Mesenchymal stem cell (in vitro differentiated cells and primary cell): ENCODE results near the gene RANBP3.

Experiments
- DNase-seq: peaks from one replicate; pipeline ENCODE4 v3.0.0-alpha.2; 2013
- H2AFZ ChIP-seq: one replicate; pipeline ENCODE4 v1.6.1; 2013; ENCODE audit warnings: low read depth, mild to moderate bottlenecking, control low read depth, inconsistent platforms, low read length, moderate library complexity
- H2AK5ac ChIP-seq: 2 replicates; pipeline ENCODE4 v1.6.1; 2013; ENCODE audit warnings: low read length, moderate library complexity, mild to moderate bottlenecking, inconsistent platforms; ENCODE audit not compliant: severe bottlenecking
- H2BK120ac ChIP-seq: one replicate; pipeline ENCODE4 v1.6.1; 2013; ENCODE audit warnings: low read depth, mild to moderate bottlenecking, inconsistent platforms, low read length, moderate library complexity
- H2BK12ac ChIP-seq, 2 experiments: one replicate each; pipeline ENCODE4 v1.6.1; 2013; ENCODE audit warnings: inconsistent platforms in 2 of 2, low read length in 2 of 2, mild to moderate bottlenecking in 2 of 2, moderate library complexity in 2 of 2, control low read depth in 1 of 2
- H2BK15ac ChIP-seq: one replicate; pipeline ENCODE4 v1.6.1; 2013; ENCODE audit warnings: mild to moderate bottlenecking, low read depth, inconsistent platforms; ENCODE audit not compliant: poor library complexity, severe bottlenecking
- H2BK5ac ChIP-seq: 2 replicates; pipeline ENCODE4 v1.6.1; 2013; ENCODE audit warnings: low read depth, mild to moderate bottlenecking, low read length, control low read depth, inconsistent platforms; ENCODE audit not compliant: poor library complexity, severe bottlenecking
- H3K14ac ChIP-seq, 2 experiments: one replicate each; pipeline ENCODE4 v1.6.1; 2013; ENCODE audit warnings: inconsistent platforms in 2 of 2, low read length in 2 of 2, control low read depth in 1 of 2, mild to moderate bottlenecking in 1 of 2, moderate library complexity in 1 of 2
- H3K18ac ChIP-seq, 2 experiments: one replicate each; pipeline ENCODE4 v1.6.1; 2013; ENCODE audit warnings: inconsistent platforms in 2 of 2, low read length in 2 of 2, control low read depth in 1 of 2, low read depth in 1 of 2, mild to moderate bottlenecking in 1 of 2
- H3K23ac ChIP-seq, 2 experiments: one replicate each; pipeline ENCODE4 v1.6.1; 2013; ENCODE audit warnings: inconsistent platforms in 2 of 2, low read length in 2 of 2, mild to moderate bottlenecking in 2 of 2, moderate library complexity in 2 of 2, control low read depth in 1 of 2
- H3K27ac ChIP-seq: 2 replicates; pipeline ENCODE4 v1.5.1; 2013; ENCODE audit warnings: mild to moderate bottlenecking, moderate library complexity, low read length, control low read depth, inconsistent platforms; ENCODE audit not compliant: poor library complexity, severe bottlenecking
- H3K27me3 ChIP-seq, 2 experiments: 2 replicates each; pipeline versions ENCODE4 v1.6.1 to v1.7.0; 2013; ENCODE audit warnings: low read length in 2 of 2, mild to moderate bottlenecking in 2 of 2, moderate library complexity in 2 of 2, control low read depth in 1 of 2, inconsistent platforms in 1 of 2; ENCODE audit not compliant: control insufficient read depth in 1 of 2, insufficient read depth in 1 of 2
- H3K36me3 ChIP-seq, 2 experiments: 2 replicates each; pipeline versions ENCODE4 v1.6.1 to v1.7.0; 2013; ENCODE audit warnings: low read length in 2 of 2, control low read depth in 1 of 2, inconsistent platforms in 1 of 2, low read depth in 1 of 2, mild to moderate bottlenecking in 1 of 2; ENCODE audit not compliant: insufficient read depth in 2 of 2, control insufficient read depth in 1 of 2
- H3K4ac ChIP-seq, 2 experiments: one replicate each; pipeline ENCODE4 v1.6.1; 2013; ENCODE audit warnings: inconsistent platforms in 2 of 2, low read length in 2 of 2, mild to moderate bottlenecking in 2 of 2, moderate library complexity in 2 of 2, control low read depth in 1 of 2, low read depth in 1 of 2
- H3K4me1 ChIP-seq: 2 replicates; pipeline ENCODE4 v1.6.1; 2013; ENCODE audit warnings: low read depth, low read length, control low read depth; ENCODE audit not compliant: control insufficient read depth, insufficient read depth
- H3K4me2 ChIP-seq: 2 replicates; pipeline ENCODE4 v1.6.1; 2013; ENCODE audit warnings: low read length, mild to moderate bottlenecking, inconsistent platforms; ENCODE audit not compliant: poor library complexity, severe bottlenecking
- H3K4me3 ChIP-seq, 2 experiments: 2 replicates each; pipeline versions ENCODE4 v1.5.1 to v1.7.0; 2013; ENCODE audit warnings: low read length in 2 of 2, mild to moderate bottlenecking in 2 of 2, control low read depth in 1 of 2, low read depth in 1 of 2; ENCODE audit not compliant: insufficient read depth in 1 of 2
- H3K79me1 ChIP-seq: replicated peaks from 2 replicates; pipeline ENCODE4 v1.6.1; 2013; ENCODE audit warnings: mild to moderate bottlenecking, control low read depth, low read length, inconsistent platforms; ENCODE audit not compliant: poor library complexity, severe bottlenecking
- H3K9ac ChIP-seq: 2 replicates; pipeline ENCODE4 v1.7.0; 2013; ENCODE audit warnings: mild to moderate bottlenecking, low read length, moderate library complexity
- H3K9me3 ChIP-seq: 2 replicates; pipeline ENCODE4 v1.7.0; 2013; ENCODE audit warnings: mild to moderate bottlenecking, low read length; ENCODE audit not compliant: control insufficient read depth
- H4K8ac ChIP-seq: one replicate; pipeline ENCODE4 v1.6.1; 2013; ENCODE audit warnings: inconsistent platforms, mild to moderate bottlenecking, low read length, moderate library complexity
- H4K91ac ChIP-seq: one replicate; pipeline ENCODE4 v1.6.1; 2013; ENCODE audit warnings: mild to moderate bottlenecking, low read length, inconsistent platforms
- WGBS: methylation state at CpG from one replicate; pipeline ENCODE4 v1.1.7; 2013; ENCODE audit warnings: mixed read lengths; 5-methylcytosine and 5-hydroxymethylcytosine counted together

RANBP3 gene

GRCh38 chr19:5993201-5993600, 15.3 kb upstream of the RANBP3 start:
- no peak overlapping the region for H3K27ac ChIP-seq
- no peak overlapping the region for H2BK15ac ChIP-seq
- WGBS: 96% methylated on average over 12 of the region's 13 CpGs

GRCh38 chr19:5992756-5993155, 14.8 kb upstream of the RANBP3 start:
- no peak overlapping the region for H3K4ac ChIP-seq
- no peak overlapping the region for H3K18ac ChIP-seq
- H2AK5ac ChIP-seq: no peak overlapping the region
- no peak overlapping the region for H2BK120ac ChIP-seq
- H3K14ac ChIP-seq: no peak overlapping the region
- no peak overlapping the region for H3K27ac ChIP-seq
- 86% methylated on average over 10 of the region's 11 CpGs for WGBS
- no peaks in the 10 kb centered on the region for H3K9me3 ChIP-seq
- no peak overlapping the region for H4K8ac ChIP-seq
- peaks cover 2% of the 10 kb centered on the region for H3K4me1 ChIP-seq
- H2BK5ac ChIP-seq: no peak overlapping the region
- H3K79me1 ChIP-seq: no peaks in the 10 kb centered on the region
- DNase-seq: no peak
- no peaks in the 10 kb centered on the region for H3K27me3 ChIP-seq
- no peak overlapping the region for H2BK15ac ChIP-seq
- H3K4me2 ChIP-seq: no peak overlapping the region
- H4K91ac ChIP-seq: no peak overlapping the region
- no peak overlapping the region for H2AFZ ChIP-seq
- no peak overlapping the region for H3K9ac ChIP-seq
- H3K4me3 ChIP-seq: no peak overlapping the region
- peaks cover 21 to 47% of the 10 kb centered on the region in 2 experiments for H3K36me3 ChIP-seq
- no peak overlapping the region for H3K23ac ChIP-seq
- peak overlapping the region in 1 of 2 experiments; percentile 11 for H2BK12ac ChIP-seq

More at GRCh38 chr19:5993201-5993600, 15.3 kb upstream of the RANBP3 start:
- Histone ChIP-seq H4K8ac (no peak overlapping the region), H3K4me3 (no peak overlapping the region), H3K27me3 (no peaks in the 10 kb centered on the region), H3K14ac (no peak overlapping the region), H2BK120ac (no peak overlapping the region), H3K79me1 (no peaks in the 10 kb centered on the region), H3K4ac (no peak overlapping the region), H3K18ac (no peak overlapping the region), H3K9me3 (no peaks in the 10 kb centered on the region), H3K23ac (no peak overlapping the region), H3K9ac (no peak overlapping the region), H3K4me1 (peaks cover 2% of the 10 kb centered on the region), H3K4me2 (no peak overlapping the region), H2BK12ac (no peak overlapping the region), H2AFZ (no peak overlapping the region), H3K36me3 (peaks cover 21 to 48% of the 10 kb centered on the region in 2 experiments), H2BK5ac (no peak overlapping the region), H4K91ac (no peak overlapping the region), H2AK5ac (no peak overlapping the region)
- no peak for DNase-seq

GRCh38 chr19:5991244-5991838, 13.4 kb upstream of the RANBP3 start:
- Histone ChIP-seq H2BK120ac (no peak overlapping the region), H3K27me3 (no peaks in the 10 kb centered on the region), H3K79me1 (no peaks in the 10 kb centered on the region), H3K14ac (no peak overlapping the region), H4K91ac (no peak overlapping the region), H3K27ac (no peak overlapping the region), H2AFZ (no peak overlapping the region), H3K4me2 (no peak overlapping the region), H2BK12ac (no peak overlapping the region), H3K23ac (no peak overlapping the region), H3K4me3 (no peak overlapping the region), H2AK5ac (no peak overlapping the region), H4K8ac (no peak overlapping the region), H3K9me3 (no peaks in the 10 kb centered on the region), H3K9ac (no peak overlapping the region), H2BK5ac (no peak overlapping the region), H3K4ac (no peak overlapping the region), H3K36me3 (peaks cover 11 to 33% of the 10 kb centered on the region in 2 experiments), H2BK15ac (no peak overlapping the region), H3K18ac (no peak overlapping the region), H3K4me1 (peaks cover 4% of the 10 kb centered on the region)
- no peak for DNase-seq
- 92% methylated on average over 8 of the region's 8 CpGs for WGBS

- H3K27me3 ChIP-seq: no peaks in the 10 kb centered on the region
- H3K4me3 ChIP-seq: no peak overlapping the region
- H2AFZ ChIP-seq: no peak overlapping the region
- no peak overlapping the region for H3K14ac ChIP-seq
- H3K79me1 ChIP-seq: no peaks in the 10 kb centered on the region
- H3K4ac ChIP-seq: no peak overlapping the region
- peaks cover 9% of the 10 kb centered on the region for H3K4me1 ChIP-seq
- H2BK15ac ChIP-seq: no peak overlapping the region
- H3K27ac ChIP-seq: no peak overlapping the region
- H3K18ac ChIP-seq: no peak overlapping the region
- H3K9me3 ChIP-seq: no peaks in the 10 kb centered on the region
- peak overlapping the region; percentile 3 for H3K9ac ChIP-seq
- WGBS: 52% methylated on average over 16 of the region's 17 CpGs
- no peak overlapping the region for H4K91ac ChIP-seq
- H3K36me3 ChIP-seq: peaks cover 7 to 23% of the 10 kb centered on the region in 2 experiments
- H3K4me2 ChIP-seq: no peak overlapping the region
- no peak overlapping the region for H3K23ac ChIP-seq
- H2BK120ac ChIP-seq: no peak overlapping the region
- peak overlapping the region; percentile 77 for H4K8ac ChIP-seq
- DNase-seq: no peak
- H2BK5ac ChIP-seq: no peak overlapping the region
- no peak overlapping the region for H2AK5ac ChIP-seq
- H2BK12ac ChIP-seq: no peak overlapping the region
These were observed 12.4 kb upstream of the RANBP3 start for GRCh38 chr19:5990289-5990797.
